ENCODE results near the gene ADAMTS12. TPM values are rescaled to one million over a fixed set of nuclear protein-coding genes. Genes with fewer than 3 reads are reported as not detected.

The ADAMTS12 gene
- total and polyA plus RNA-seq, 9 of the 15 experiments (the other 6 are each of a cell fraction or from before 2014, with no cell fraction given), result 0.11 TPM; not detected in 8

- FAIRE-seq (no peak), ATAC-seq (no peak), DNase-seq (ENCODE audit: extremely low read depth in 1 of 4, low spot score in 3 of 4) (no peak)
- no peaks in the 10 kb centered on the region for H4K20me1 ChIP-seq (replicated peaks; ENCODE audit: control insufficient read depth, insufficient read depth, low read length)
- no peak overlapping the region for H3K4me2 ChIP-seq (ENCODE audit: insufficient read depth, low read length)
- H3K27me3 ChIP-seq (ENCODE audit: control insufficient read depth in 2 of 2, insufficient read depth in 2 of 2, low read length in 2 of 2), result peaks cover 4 to 18% of the 10 kb centered on the region in 2 experiments; a peak in 3 of 5 replicates
- WGBS (ENCODE audit: insufficient coverage, low coverage, missing lambda C conversion rate), result 0% methylated on average over 3 of the region's 3 CpGs
- no peaks in the 10 kb centered on the region for H3K9me1 ChIP-seq (ENCODE audit: control insufficient read depth, insufficient read depth, low read length)
- H3K79me2 ChIP-seq (ENCODE audit: control insufficient read depth, insufficient read depth, low read length), result no peaks in the 10 kb centered on the region
- intact Hi-C loops (cut with micrococcal nuclease) (no loop called here), in situ Hi-C loops (cut with MboI) (no loop called here)
- no peak overlapping the region for H3K4me3 ChIP-seq
- no peaks in the 10 kb centered on the region for H3K9me3 ChIP-seq (replicated peaks; ENCODE audit: control insufficient read depth, insufficient read depth, low read depth, low read length)
- POLR2A ChIA-PET, result interaction anchor here (1.9 kb wide), 1 partner anchor 10 kb away, joined by 5 read pairs; no protein-coding TSS in a partner anchor
- H2AFZ ChIP-seq (ENCODE audit: low read depth, low read length), result no peak overlapping the region
- no peak overlapping the region for H3K9ac ChIP-seq (ENCODE audit: insufficient read depth in 1 of 2, low read depth in 2 of 2, low read length in 2 of 2)
- TF ChIP-seq, protein P1, sequence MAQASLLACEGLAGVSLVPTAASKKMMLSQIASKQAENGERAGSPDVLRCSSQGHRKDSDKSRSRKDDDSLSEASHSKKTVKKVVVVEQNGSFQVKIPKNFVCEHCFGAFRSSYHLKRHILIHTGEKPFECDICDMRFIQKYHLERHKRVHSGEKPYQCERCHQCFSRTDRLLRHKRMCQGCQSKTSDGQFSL (CRISPR knock-in tag; IDR thresholded peaks at IDR 0.05), result no peak
- TF ChIP-seq, protein P1 (tag; IDR thresholded peaks at IDR 0.05), result no peak
- TF ChIP-seq CTBP1 (IDR thresholded peaks at IDR 0.05; ENCODE audit: borderline replicate concordance) (no peak), CHD2 (IDR thresholded peaks at IDR 0.05; ENCODE audit: low read depth, low read length) (no peak), KDM4B (IDR thresholded peaks at IDR 0.05; ENCODE audit: borderline replicate concordance in 2 of 2, low read depth in 1 of 2) (no peak), TFAM (CRISPR knock-in tag; conservative IDR thresholded peaks at IDR 0.05) (no peak), OTX1 (CRISPR knock-in tag; IDR thresholded peaks at IDR 0.05) (no peak), ZNF3 (CRISPR knock-in tag; IDR thresholded peaks at IDR 0.05) (no peak), NKRF (IDR thresholded peaks at IDR 0.05; ENCODE audit: borderline replicate concordance) (no peak), AFF1 (IDR thresholded peaks at IDR 0.05; ENCODE audit: low read depth in 1 of 2, partially characterized antibody in 2 of 2) (no peak), MXI1 (IDR thresholded peaks at IDR 0.05; ENCODE audit: low read depth, low read length) (no peak)
- TF ChIP-seq, protein P2, sequence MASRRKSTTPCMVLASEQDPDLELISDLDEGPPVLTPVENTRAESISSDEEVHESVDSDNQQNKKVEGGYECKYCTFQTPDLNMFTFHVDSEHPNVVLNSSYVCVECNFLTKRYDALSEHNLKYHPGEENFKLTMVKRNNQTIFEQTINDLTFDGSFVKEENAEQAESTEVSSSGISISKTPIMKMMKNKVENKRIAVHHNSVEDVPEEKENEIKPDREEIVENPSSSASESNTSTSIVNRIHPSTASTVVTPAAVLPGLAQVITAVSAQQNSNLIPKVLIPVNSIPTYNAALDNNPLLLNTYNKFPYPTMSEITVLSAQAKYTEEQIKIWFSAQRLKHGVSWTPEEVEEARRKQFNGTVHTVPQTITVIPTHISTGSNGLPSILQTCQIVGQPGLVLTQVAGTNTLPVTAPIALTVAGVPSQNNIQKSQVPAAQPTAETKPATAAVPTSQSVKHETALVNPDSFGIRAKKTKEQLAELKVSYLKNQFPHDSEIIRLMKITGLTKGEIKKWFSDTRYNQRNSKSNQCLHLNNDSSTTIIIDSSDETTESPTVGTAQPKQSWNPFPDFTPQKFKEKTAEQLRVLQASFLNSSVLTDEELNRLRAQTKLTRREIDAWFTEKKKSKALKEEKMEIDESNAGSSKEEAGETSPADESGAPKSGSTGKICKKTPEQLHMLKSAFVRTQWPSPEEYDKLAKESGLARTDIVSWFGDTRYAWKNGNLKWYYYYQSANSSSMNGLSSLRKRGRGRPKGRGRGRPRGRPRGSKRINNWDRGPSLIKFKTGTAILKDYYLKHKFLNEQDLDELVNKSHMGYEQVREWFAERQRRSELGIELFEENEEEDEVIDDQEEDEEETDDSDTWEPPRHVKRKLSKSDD (conservative IDR thresholded peaks at IDR 0.05; ENCODE audit: low read length), result no peak
- CTCF ChIA-PET (ENCODE audit: low intra/inter-chr PET ratio), result no interaction called here
- H3K36me3 ChIP-seq (ENCODE audit: control insufficient read depth, insufficient read depth, low read length), result no peaks in the 10 kb centered on the region
- H3K27ac ChIP-seq (ENCODE audit: extremely low read depth, low read depth, low read length), result no peak overlapping the region
- no peaks in the 10 kb centered on the region for H3K4me1 ChIP-seq (replicated peaks in 1 of 2; ENCODE audit: control insufficient read depth in 2 of 2, insufficient read depth in 2 of 2, low read length in 2 of 2)
- BruUV-seq (replicated peaks), result no TSS peak
Measured at GRCh38 chr5:33725806-33726205, 166.0 kb downstream of the ADAMTS12 start.
